ENCODE results near the gene OXER1. TPM values are rescaled to one million over a fixed set of nuclear protein-coding genes. Genes with fewer than 3 reads are reported as not detected.

OXER1 gene
- total and polyA plus RNA-seq, 2 of the 13 experiments (the other 11 are each of a cell fraction or from before 2014, with no cell fraction given) = 8.0 to 9.0 TPM

- no peak for TF ChIP-seq GLMP (CRISPR knock-in tag; IDR thresholded peaks at IDR 0.05; ENCODE audit: borderline replicate concordance)
- no peak for TF ChIP-seq MXI1 (IDR thresholded peaks at IDR 0.05; ENCODE audit: borderline replicate concordance, low read depth, low read length)
- TF ChIP-seq NFKBIZ (CRISPR knock-in tag; IDR thresholded peaks at IDR 0.05) = no peak
- no peak for TF ChIP-seq FOXA1 (IDR thresholded peaks at IDR 0.05)
- TF ChIP-seq FOXA1 (CRISPR knock-in tag; IDR thresholded peaks at IDR 0.05) = no peak
- 0 out of 2 replicates have a peak, but pooled peaks have one; percentile 14 for TF ChIP-seq DMAP1 (CRISPR knock-in tag; IDR thresholded peaks at IDR 0.05)
- TF ChIP-seq ZNF30 (CRISPR knock-in tag; IDR thresholded peaks at IDR 0.05) = no peak
- no peak for TF ChIP-seq PRMT3 (CRISPR knock-in tag; IDR thresholded peaks at IDR 0.05; ENCODE audit: borderline replicate concordance, low read depth)
- no peak for TF ChIP-seq ZNF207 (IDR thresholded peaks at IDR 0.05; ENCODE audit: borderline replicate concordance)
- TF ChIP-seq SRSF1 (optimal IDR thresholded peaks at IDR 0.05; ENCODE audit: low read depth, low read length) = peak; percentile 52
- no peak for TF ChIP-seq MIER2 (CRISPR knock-in tag; IDR thresholded peaks at IDR 0.05)
- no peak for TF ChIP-seq ZNF737 (CRISPR knock-in tag; IDR thresholded peaks at IDR 0.05; ENCODE audit: borderline replicate concordance)
- TF ChIP-seq ZNF282 (IDR thresholded peaks at IDR 0.05; ENCODE audit: partially characterized antibody) = no peak
- TF ChIP-seq HIVEP1 (CRISPR knock-in tag; IDR thresholded peaks at IDR 0.05) = no peak
- TF ChIP-seq HNRNPK (IDR thresholded peaks at IDR 0.05; ENCODE audit: low read depth, low read length, poor library complexity, severe bottlenecking) = no peak
- TF ChIP-seq MTF2 (CRISPR knock-in tag; IDR thresholded peaks at IDR 0.05; ENCODE audit: borderline replicate concordance) = no peak
- no peak for TF ChIP-seq FOSL2 (CRISPR knock-in tag; IDR thresholded peaks at IDR 0.05)
- TF ChIP-seq CENPX (CRISPR knock-in tag; IDR thresholded peaks at IDR 0.05) = no peak
- no peak for TF ChIP-seq ZSCAN21 (CRISPR knock-in tag; IDR thresholded peaks at IDR 0.05; ENCODE audit: borderline replicate concordance)
- TF ChIP-seq AHR (CRISPR knock-in tag; IDR thresholded peaks at IDR 0.05) = no peak
- TF ChIP-seq SP4 (CRISPR knock-in tag; IDR thresholded peaks at IDR 0.05) = no peak
- no peak for TF ChIP-seq REPIN1 (CRISPR knock-in tag; IDR thresholded peaks at IDR 0.05; ENCODE audit: borderline replicate concordance, low read depth)
- no peak for TF ChIP-seq ZNF501 (CRISPR knock-in tag; IDR thresholded peaks at IDR 0.05)
- no peak for TF ChIP-seq GPN1 (CRISPR knock-in tag; IDR thresholded peaks at IDR 0.05; ENCODE audit: borderline replicate concordance)
- TF ChIP-seq ZNF34 (CRISPR knock-in tag; IDR thresholded peaks at IDR 0.05; ENCODE audit: borderline replicate concordance) = no peak
- 0 out of 2 replicates have a peak, but pooled peaks have one; percentile 37 for TF ChIP-seq TOE1 (CRISPR knock-in tag; IDR thresholded peaks at IDR 0.05)
- no peak; the same call in 1 of the 2 replicates for TF ChIP-seq ARHGAP35 (CRISPR knock-in tag; IDR thresholded peaks at IDR 0.05; ENCODE audit: borderline replicate concordance)
- no peak for TF ChIP-seq NFIC (IDR thresholded peaks at IDR 0.05; ENCODE audit: low read length)
- TF ChIP-seq, protein P1, sequence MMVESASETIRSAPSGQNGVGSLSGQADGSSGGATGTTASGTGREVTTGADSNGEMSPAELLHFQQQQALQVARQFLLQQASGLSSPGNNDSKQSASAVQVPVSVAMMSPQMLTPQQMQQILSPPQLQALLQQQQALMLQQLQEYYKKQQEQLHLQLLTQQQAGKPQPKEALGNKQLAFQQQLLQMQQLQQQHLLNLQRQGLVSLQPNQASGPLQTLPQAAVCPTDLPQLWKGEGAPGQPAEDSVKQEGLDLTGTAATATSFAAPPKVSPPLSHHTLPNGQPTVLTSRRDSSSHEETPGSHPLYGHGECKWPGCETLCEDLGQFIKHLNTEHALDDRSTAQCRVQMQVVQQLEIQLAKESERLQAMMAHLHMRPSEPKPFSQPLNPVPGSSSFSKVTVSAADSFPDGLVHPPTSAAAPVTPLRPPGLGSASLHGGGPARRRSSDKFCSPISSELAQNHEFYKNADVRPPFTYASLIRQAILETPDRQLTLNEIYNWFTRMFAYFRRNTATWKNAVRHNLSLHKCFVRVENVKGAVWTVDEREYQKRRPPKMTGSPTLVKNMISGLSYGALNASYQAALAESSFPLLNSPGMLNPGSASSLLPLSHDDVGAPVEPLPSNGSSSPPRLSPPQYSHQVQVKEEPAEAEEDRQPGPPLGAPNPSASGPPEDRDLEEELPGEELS (CRISPR knock-in tag; IDR thresholded peaks at IDR 0.05) = peak; percentile 51; the same call in 1 of the 2 replicates
- TF ChIP-seq NR2F2 (IDR thresholded peaks at IDR 0.05; ENCODE audit: borderline replicate concordance, low read depth) = no peak
- no peak for TF ChIP-seq NAIF1 (CRISPR knock-in tag; IDR thresholded peaks at IDR 0.05; ENCODE audit: borderline replicate concordance)
- no peak for TF ChIP-seq ZNF672 (CRISPR knock-in tag; IDR thresholded peaks at IDR 0.05)
Observed at GRCh38 chr2:42787788-42788477, 24.0 kb upstream of the OXER1 start (continued).
